Measurements from ENCODE around the gene SCN4A.

GRCh38 chr17:63996430-63997182 lies 23.9 kb upstream of the SCN4A start:
- TF ChIP-seq, protein P1, sequence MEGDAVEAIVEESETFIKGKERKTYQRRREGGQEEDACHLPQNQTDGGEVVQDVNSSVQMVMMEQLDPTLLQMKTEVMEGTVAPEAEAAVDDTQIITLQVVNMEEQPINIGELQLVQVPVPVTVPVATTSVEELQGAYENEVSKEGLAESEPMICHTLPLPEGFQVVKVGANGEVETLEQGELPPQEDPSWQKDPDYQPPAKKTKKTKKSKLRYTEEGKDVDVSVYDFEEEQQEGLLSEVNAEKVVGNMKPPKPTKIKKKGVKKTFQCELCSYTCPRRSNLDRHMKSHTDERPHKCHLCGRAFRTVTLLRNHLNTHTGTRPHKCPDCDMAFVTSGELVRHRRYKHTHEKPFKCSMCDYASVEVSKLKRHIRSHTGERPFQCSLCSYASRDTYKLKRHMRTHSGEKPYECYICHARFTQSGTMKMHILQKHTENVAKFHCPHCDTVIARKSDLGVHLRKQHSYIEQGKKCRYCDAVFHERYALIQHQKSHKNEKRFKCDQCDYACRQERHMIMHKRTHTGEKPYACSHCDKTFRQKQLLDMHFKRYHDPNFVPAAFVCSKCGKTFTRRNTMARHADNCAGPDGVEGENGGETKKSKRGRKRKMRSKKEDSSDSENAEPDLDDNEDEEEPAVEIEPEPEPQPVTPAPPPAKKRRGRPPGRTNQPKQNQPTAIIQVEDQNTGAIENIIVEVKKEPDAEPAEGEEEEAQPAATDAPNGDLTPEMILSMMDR (IDR thresholded peaks at IDR 0.05; ENCODE audit: low read depth, low read length), result no peak
- TF ChIP-seq POLR2A (IDR thresholded peaks at IDR 0.05; ENCODE audit: extremely low read depth, insufficient read length), result no peak
- TF ChIP-seq, protein P2, sequence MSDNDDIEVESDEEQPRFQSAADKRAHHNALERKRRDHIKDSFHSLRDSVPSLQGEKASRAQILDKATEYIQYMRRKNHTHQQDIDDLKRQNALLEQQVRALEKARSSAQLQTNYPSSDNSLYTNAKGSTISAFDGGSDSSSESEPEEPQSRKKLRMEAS (IDR thresholded peaks at IDR 0.05; ENCODE audit: low read depth, low read length), result no peak
- TF ChIP-seq MYC (IDR thresholded peaks at IDR 0.05; ENCODE audit: low read depth, low read length), result no peak

Measured in NB4 (cell line).